Measurements from ENCODE around the gene DPH2. TPM values are rescaled to one million over a fixed set of nuclear protein-coding genes. Genes with fewer than 3 reads are reported as not detected.

The DPH2 gene
- polyA plus RNA-seq, 1 experiment: 35.3 TPM

GRCh38 chr1:43937179-43937865 lies 32.5 kb upstream of the DPH2 start:
- no peak for DNase-seq (ENCODE audit: low read depth)
- POLR2A ChIA-PET: no interaction called here
- no peaks in the 10 kb centered on the region for H3K36me3 ChIP-seq (ENCODE audit: control insufficient read depth, insufficient read depth, low read length)
- no peaks in the 10 kb centered on the region for H3K27me3 ChIP-seq (ENCODE audit: control insufficient read depth, insufficient read depth, low read length)
- CTCF ChIA-PET: interaction anchor here (1.0 to 8.7 kb wide), 4 partner anchors 9 to 171 kb away, joined by 3 to 365 read pairs (median 28); partner anchors contain the start of gene IPO13
- TF ChIP-seq CTCF (IDR thresholded peaks at IDR 0.05; ENCODE audit: insufficient read depth, low read depth, low read length): no peak
- H3K4me3 ChIP-seq (ENCODE audit: low read depth, low read length): no peak overlapping the region

DNA sequence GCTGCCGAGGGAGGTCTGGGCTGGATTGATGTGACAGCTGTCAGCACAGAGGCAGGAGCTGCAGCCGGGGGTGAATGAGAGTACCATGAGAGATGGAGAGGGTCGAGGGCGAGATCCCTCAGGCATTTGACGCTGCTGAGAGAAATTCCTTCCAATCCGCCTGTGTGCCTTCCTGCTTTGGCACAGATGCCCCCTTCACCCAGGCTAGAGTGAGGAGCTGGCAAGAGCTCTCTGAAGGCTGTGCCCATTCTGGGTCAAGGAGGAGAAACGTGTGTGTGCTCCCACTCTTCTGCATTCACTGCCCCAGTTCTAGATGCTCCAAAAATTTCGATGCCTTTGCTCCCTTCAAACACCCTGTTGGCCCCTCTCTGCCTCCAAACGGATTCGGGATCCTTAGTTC lies 31.4 kb upstream of the DPH2 start:
- CTCF ChIA-PET: interaction anchor here (8.7 kb wide), 1 partner anchor 172 kb away, joined by 365 read pairs; no protein-coding TSS in a partner anchor
- Histone ChIP-seq H3K4me3 (ENCODE audit: low read depth, low read length) (no peak overlapping the region), H3K36me3 (ENCODE audit: control insufficient read depth, insufficient read depth, low read length) (no peaks in the 10 kb centered on the region), H3K27me3 (ENCODE audit: control insufficient read depth, insufficient read depth, low read length) (no peaks in the 10 kb centered on the region)
- DNase-seq (ENCODE audit: low read depth): no peak
- POLR2A ChIA-PET: no interaction called here
- no peak for TF ChIP-seq CTCF (IDR thresholded peaks at IDR 0.05; ENCODE audit: insufficient read depth, low read depth, low read length)

DNA sequence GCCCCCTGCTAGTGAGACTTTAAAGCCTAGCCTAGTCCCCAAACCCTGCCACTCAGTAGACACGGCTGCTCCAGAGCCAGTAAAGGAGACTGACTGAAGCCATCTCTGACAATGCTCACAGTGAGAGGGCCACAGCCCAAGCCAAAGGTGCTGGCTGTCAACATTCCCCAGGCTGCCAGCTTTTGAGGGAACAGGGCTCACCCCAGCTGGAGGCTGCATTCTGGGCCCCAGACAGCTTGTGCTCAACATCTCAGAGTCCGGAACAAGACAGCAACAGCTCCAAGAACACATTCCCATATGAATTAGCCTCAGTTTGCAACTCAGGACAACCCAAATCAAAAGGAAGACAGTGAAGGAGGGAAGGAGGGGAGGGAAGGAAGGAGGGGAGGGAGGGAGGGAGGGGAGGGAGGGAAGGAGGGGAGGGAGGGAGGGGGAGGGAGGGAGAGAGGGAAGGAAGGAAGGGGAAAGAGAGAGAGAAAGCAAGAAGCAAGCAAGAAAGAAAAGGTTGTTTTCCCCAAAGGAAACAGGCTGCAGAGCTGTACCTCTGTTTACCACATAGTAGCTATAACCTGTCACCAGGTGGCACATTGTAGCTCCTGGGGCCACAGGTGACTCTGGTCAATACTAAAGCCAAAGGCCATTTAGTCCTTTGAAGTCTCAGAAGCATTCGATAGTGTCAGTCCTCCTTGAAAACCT lies 30.8 kb upstream of the DPH2 start:
- TF ChIP-seq CTCF (IDR thresholded peaks at IDR 0.05; ENCODE audit: insufficient read depth, low read depth, low read length): no peak
- ChIA-PET CTCF (interaction anchor here (0.6 to 8.7 kb wide), 5 partner anchors 27 to 172 kb away, joined by 3 to 365 read pairs (median 4); partner anchors contain the start of gene DPH2), POLR2A (no interaction called here)
- no peaks in the 10 kb centered on the region for H3K36me3 ChIP-seq (ENCODE audit: control insufficient read depth, insufficient read depth, low read length)
- DNase-seq (ENCODE audit: low read depth): no peak
- H3K4me3 ChIP-seq (ENCODE audit: low read depth, low read length): no peak overlapping the region
- no peaks in the 10 kb centered on the region for H3K27me3 ChIP-seq (ENCODE audit: control insufficient read depth, insufficient read depth, low read length)

DNA sequence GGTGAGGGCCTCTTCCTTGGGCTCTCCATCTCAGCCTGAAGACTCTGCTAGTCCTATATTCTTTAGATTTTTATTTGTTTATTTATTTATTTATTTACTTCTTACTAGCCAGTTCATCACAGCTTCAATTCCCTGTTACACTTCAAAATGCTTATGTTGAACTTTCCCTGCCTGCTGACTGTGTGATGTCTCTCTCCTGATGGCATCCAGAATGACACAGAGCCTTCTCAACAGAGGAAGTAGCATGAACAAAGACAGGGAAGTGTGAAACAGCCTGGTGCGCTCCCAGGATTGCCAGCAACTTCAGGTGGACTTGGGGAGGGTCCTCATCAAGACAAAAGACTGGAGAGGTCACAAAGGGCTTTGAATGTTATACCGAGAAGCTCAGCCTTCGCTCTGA lies 27.4 kb upstream of the DPH2 start:
- Histone ChIP-seq H3K4me3 (ENCODE audit: low read depth, low read length) (no peak overlapping the region), H3K36me3 (ENCODE audit: control insufficient read depth, insufficient read depth, low read length) (no peaks in the 10 kb centered on the region), H3K27me3 (ENCODE audit: control insufficient read depth, insufficient read depth, low read length) (no peaks in the 10 kb centered on the region)
- DNase-seq (ENCODE audit: low read depth): no peak
- ChIA-PET POLR2A (no interaction called here), CTCF (interaction anchor here (1.7 to 5.8 kb wide), 2 partner anchors 8 to 178 kb away, joined by 22 to 42 read pairs; partner anchors contain the start of gene ARTN)
- no peak for TF ChIP-seq CTCF (IDR thresholded peaks at IDR 0.05; ENCODE audit: insufficient read depth, low read depth, low read length)

GRCh38 chr1:43944860-43945259 lies 24.9 kb upstream of the DPH2 start:
- H3K27me3 ChIP-seq (ENCODE audit: control insufficient read depth, insufficient read depth, low read length): no peaks in the 10 kb centered on the region
- H3K4me3 ChIP-seq (ENCODE audit: low read depth, low read length): no peak overlapping the region
- no peak for TF ChIP-seq CTCF (IDR thresholded peaks at IDR 0.05; ENCODE audit: insufficient read depth, low read depth, low read length)
- POLR2A ChIA-PET: no interaction called here
- H3K36me3 ChIP-seq (ENCODE audit: control insufficient read depth, insufficient read depth, low read length): peaks cover 2% of the 10 kb centered on the region
- CTCF ChIA-PET: interaction anchor here (3.9 to 5.8 kb wide), 2 partner anchors 9 to 180 kb away, joined by 42 to 54 read pairs; partner anchors contain the start of gene ARTN
- no peak for DNase-seq (ENCODE audit: low read depth)
